22Rv1 (cell line): Measurements from ENCODE around the gene HK2.

Experiments used
- CTCF ChIP-seq: fragments of 450-650 bp; IDR thresholded peaks from 2 replicates; pipeline ENCODE4 v1.5.1; 2017; ENCODE audit warnings: mild to moderate bottlenecking
- ZFX ChIP-seq: fragments of 450-650 bp; IDR thresholded peaks from 2 replicates; pipeline ENCODE4 v1.6.1; 2017; ENCODE audit warnings: antibody characterized with exemption, borderline replicate concordance

DNA sequence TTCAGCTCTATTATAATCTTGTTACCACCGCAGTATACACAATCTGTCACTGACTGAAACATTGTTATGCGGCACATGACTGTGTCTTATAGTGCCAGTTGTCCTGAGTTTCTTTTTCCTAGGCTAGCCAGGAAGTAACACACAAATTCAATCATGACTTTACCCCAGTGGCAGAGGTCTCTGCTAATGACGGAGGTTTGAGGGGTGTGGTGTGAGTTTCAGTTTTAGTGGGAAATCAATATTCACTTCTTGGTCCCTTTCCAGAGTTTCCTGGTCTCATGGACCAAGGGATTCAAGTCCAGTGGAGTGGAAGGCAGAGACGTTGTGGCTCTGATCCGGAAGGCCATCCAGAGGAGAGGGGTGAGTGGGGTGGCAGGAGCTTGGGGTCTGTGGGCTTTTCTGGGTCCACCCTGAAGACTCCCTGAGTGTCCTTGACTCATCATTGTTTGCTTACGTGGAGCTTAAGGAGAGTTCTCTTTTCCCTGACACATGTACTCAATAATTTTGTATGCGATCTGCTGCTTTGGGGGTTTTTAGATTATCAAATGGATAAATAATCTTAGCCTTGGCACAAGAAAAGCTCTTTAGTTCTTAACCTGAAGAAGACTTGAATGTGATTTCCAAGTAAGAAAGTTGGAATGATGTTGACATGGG lies 39.2 kb downstream of the HK2 start:
- TF ChIP-seq CTCF, result no peak
- no peak for TF ChIP-seq ZFX
